ENCODE measurements around the gene CEMIP.

GRCh38 chr15:80932513-80932815, 153.3 kb downstream of the CEMIP start:
- TF ChIP-seq, protein P1, sequence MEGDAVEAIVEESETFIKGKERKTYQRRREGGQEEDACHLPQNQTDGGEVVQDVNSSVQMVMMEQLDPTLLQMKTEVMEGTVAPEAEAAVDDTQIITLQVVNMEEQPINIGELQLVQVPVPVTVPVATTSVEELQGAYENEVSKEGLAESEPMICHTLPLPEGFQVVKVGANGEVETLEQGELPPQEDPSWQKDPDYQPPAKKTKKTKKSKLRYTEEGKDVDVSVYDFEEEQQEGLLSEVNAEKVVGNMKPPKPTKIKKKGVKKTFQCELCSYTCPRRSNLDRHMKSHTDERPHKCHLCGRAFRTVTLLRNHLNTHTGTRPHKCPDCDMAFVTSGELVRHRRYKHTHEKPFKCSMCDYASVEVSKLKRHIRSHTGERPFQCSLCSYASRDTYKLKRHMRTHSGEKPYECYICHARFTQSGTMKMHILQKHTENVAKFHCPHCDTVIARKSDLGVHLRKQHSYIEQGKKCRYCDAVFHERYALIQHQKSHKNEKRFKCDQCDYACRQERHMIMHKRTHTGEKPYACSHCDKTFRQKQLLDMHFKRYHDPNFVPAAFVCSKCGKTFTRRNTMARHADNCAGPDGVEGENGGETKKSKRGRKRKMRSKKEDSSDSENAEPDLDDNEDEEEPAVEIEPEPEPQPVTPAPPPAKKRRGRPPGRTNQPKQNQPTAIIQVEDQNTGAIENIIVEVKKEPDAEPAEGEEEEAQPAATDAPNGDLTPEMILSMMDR (IDR thresholded peaks at IDR 0.05): no peak
- no peak for TF ChIP-seq POLR2A (IDR thresholded peaks at IDR 0.05)
